GM12874 (cell line): ENCODE measurements around the gene OR11A1.

ENCODE experiments used
- CTCF ChIP-seq: IDR thresholded peaks from 2 replicates; pipeline ENCODE4 v1.5.1; 2011; ENCODE audit warnings: low read depth, mild to moderate bottlenecking, control low read depth, low read length, moderate library complexity; ENCODE audit not compliant: insufficient read depth

OR11A1 gene

GRCh38 chr6:29456971-29457370, at the start of gene OR11A1, which contains the start of gene OR2H1:
TSS of gene OR11A1 (minus strand) at chr6:29457071. CDS start at chr6:29427641, 29,430 bp downstream.
TSS of gene OR2H1 (plus strand) at chr6:29457155. CDS start at chr6:29461770, 4,615 bp downstream.
- TF ChIP-seq CTCF, result no peak

GRCh38 chr6:29506446-29507067, 49.7 kb upstream of the OR11A1 start:
- TF ChIP-seq CTCF, result no peak

- no peak for TF ChIP-seq CTCF
These were observed 48.9 kb upstream of the OR11A1 start for GRCh38 chr6:29505808-29506207.

DNA sequence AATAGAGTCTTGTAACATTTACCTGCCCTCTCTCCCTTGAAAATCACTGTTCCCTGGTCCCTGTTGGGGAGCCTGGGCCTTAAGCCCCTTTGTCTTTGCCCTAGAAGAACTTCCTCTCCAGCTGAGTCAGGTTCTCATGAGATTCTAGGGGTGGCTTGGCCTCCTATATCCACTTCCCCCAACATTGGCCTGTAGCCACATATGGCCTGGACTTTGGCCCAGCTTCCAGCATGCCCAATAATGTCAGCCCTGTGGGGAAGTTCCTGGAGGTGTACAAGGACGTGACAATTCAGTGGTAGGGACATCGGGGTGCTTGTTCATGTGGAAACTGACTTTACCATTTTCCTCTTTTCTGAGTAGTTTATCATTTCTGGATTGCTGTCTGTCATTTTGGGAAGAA, 48.1 kb upstream of the OR11A1 start:
- no peak for TF ChIP-seq CTCF

GRCh38 chr6:29502597-29502996, 45.7 kb upstream of the OR11A1 start:
- TF ChIP-seq CTCF, result no peak

DNA sequence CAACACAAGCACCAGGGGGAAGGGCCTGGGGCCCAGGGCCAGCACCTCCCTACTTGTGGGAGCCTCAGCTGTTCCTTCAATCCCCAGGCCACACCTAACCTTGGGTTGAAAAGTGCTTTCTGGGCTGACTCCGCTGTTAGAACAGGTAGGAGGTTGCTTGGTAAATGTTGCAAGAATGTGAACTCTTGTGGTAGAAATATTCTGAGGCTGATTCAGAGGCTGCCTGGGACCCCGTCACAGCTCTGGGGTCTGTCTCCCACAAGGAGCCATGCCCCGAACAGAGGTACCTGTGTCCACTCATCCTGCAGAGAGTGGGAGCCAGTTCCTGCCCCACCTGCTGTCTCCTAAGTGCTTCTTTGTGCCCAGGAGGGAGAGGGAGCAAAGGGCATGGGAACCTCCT, 45.3 kb upstream of the OR11A1 start:
- no peak for TF ChIP-seq CTCF

GRCh38 chr6:29501106-29501505, 44.2 kb upstream of the OR11A1 start:
- TF ChIP-seq CTCF, result no peak

GRCh38 chr6:29500594-29500993, 43.7 kb upstream of the OR11A1 start:
- TF ChIP-seq CTCF, result no peak
